Neural cell (in vitro differentiated cells): ENCODE results near the gene SBNO1.

Source experiments
- CTCF ChIP-seq: fragments of 450-650 bp; IDR thresholded peaks from 2 replicates; pipeline ENCODE4 v1.5.1; 2014; ENCODE audit warnings: antibody characterized with exemption, mild to moderate bottlenecking, moderate library complexity; ENCODE audit not compliant: poor library complexity, severe bottlenecking
- TAF1 ChIP-seq: IDR thresholded peaks from 2 replicates; pipeline ENCODE4 v1.6.1; 2012; ENCODE audit warnings: low read depth

- TF ChIP-seq CTCF (no peak), TAF1 (no peak)
These were observed 27.6 kb downstream of the SBNO1 start for GRCh38 chr12:123337070-123337469.
